ENCODE data around the gene DCLK1.

DCLK1 gene

GRCh38 chr13:35729926-35730627 lies 401.1 kb downstream of the DCLK1 start:
- H3K27me3 ChIP-seq (ENCODE audit: insufficient read depth, poor library complexity, severe bottlenecking): no peaks in the 10 kb centered on the region
- no peak overlapping the region for H3K4me3 ChIP-seq (replicated peaks; ENCODE audit: insufficient read depth, low read length)
- DNase-seq (ENCODE audit: low read depth in 1 of 2, low spot score in 1 of 2): no peak
- TF ChIP-seq, protein P1, sequence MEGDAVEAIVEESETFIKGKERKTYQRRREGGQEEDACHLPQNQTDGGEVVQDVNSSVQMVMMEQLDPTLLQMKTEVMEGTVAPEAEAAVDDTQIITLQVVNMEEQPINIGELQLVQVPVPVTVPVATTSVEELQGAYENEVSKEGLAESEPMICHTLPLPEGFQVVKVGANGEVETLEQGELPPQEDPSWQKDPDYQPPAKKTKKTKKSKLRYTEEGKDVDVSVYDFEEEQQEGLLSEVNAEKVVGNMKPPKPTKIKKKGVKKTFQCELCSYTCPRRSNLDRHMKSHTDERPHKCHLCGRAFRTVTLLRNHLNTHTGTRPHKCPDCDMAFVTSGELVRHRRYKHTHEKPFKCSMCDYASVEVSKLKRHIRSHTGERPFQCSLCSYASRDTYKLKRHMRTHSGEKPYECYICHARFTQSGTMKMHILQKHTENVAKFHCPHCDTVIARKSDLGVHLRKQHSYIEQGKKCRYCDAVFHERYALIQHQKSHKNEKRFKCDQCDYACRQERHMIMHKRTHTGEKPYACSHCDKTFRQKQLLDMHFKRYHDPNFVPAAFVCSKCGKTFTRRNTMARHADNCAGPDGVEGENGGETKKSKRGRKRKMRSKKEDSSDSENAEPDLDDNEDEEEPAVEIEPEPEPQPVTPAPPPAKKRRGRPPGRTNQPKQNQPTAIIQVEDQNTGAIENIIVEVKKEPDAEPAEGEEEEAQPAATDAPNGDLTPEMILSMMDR (IDR thresholded peaks at IDR 0.05; ENCODE audit: insufficient read depth, low read length): no peak
- TF ChIP-seq GABPA (IDR thresholded peaks at IDR 0.05; ENCODE audit: low read depth): no peak
- no peak for TF ChIP-seq POLR2AphosphoS5 (IDR thresholded peaks at IDR 0.05; ENCODE audit: low read depth)
- TF ChIP-seq, protein P2, sequence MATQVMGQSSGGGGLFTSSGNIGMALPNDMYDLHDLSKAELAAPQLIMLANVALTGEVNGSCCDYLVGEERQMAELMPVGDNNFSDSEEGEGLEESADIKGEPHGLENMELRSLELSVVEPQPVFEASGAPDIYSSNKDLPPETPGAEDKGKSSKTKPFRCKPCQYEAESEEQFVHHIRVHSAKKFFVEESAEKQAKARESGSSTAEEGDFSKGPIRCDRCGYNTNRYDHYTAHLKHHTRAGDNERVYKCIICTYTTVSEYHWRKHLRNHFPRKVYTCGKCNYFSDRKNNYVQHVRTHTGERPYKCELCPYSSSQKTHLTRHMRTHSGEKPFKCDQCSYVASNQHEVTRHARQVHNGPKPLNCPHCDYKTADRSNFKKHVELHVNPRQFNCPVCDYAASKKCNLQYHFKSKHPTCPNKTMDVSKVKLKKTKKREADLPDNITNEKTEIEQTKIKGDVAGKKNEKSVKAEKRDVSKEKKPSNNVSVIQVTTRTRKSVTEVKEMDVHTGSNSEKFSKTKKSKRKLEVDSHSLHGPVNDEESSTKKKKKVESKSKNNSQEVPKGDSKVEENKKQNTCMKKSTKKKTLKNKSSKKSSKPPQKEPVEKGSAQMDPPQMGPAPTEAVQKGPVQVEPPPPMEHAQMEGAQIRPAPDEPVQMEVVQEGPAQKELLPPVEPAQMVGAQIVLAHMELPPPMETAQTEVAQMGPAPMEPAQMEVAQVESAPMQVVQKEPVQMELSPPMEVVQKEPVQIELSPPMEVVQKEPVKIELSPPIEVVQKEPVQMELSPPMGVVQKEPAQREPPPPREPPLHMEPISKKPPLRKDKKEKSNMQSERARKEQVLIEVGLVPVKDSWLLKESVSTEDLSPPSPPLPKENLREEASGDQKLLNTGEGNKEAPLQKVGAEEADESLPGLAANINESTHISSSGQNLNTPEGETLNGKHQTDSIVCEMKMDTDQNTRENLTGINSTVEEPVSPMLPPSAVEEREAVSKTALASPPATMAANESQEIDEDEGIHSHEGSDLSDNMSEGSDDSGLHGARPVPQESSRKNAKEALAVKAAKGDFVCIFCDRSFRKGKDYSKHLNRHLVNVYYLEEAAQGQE (IDR thresholded peaks at IDR 0.05; ENCODE audit: insufficient replicate concordance, low read depth): no peak
- TF ChIP-seq SPI1 (IDR thresholded peaks at IDR 0.05; ENCODE audit: borderline replicate concordance, low read depth): no peak
- H3K27ac ChIP-seq (replicated peaks): no peak overlapping the region

- TF ChIP-seq, protein P2 (IDR thresholded peaks at IDR 0.05; ENCODE audit: insufficient replicate concordance, low read depth): no peak
- no peak for TF ChIP-seq SPI1 (IDR thresholded peaks at IDR 0.05; ENCODE audit: borderline replicate concordance, low read depth)
- no peak for TF ChIP-seq POLR2AphosphoS5 (IDR thresholded peaks at IDR 0.05; ENCODE audit: low read depth)
- no peak for TF ChIP-seq GABPA (IDR thresholded peaks at IDR 0.05; ENCODE audit: low read depth)
- TF ChIP-seq, protein P1 (IDR thresholded peaks at IDR 0.05; ENCODE audit: insufficient read depth, low read length): no peak
- H3K4me3 ChIP-seq (replicated peaks; ENCODE audit: insufficient read depth, low read length): no peak overlapping the region
- H3K27me3 ChIP-seq (ENCODE audit: insufficient read depth, poor library complexity, severe bottlenecking): peaks cover 6% of the 10 kb centered on the region
- H3K27ac ChIP-seq (replicated peaks): no peak overlapping the region
- no peak for DNase-seq (ENCODE audit: low read depth in 1 of 2, low spot score in 1 of 2)
These were observed 403.3 kb downstream of the DCLK1 start for GRCh38 chr13:35727881-35728280.

GRCh38 chr13:35724446-35724845 lies 406.7 kb downstream of the DCLK1 start:
- H3K27me3 ChIP-seq (ENCODE audit: insufficient read depth, poor library complexity, severe bottlenecking): peaks cover 8% of the 10 kb centered on the region
- H3K27ac ChIP-seq (replicated peaks): no peak overlapping the region
- H3K4me3 ChIP-seq (replicated peaks; ENCODE audit: insufficient read depth, low read length): no peak overlapping the region
- TF ChIP-seq SPI1 (IDR thresholded peaks at IDR 0.05; ENCODE audit: borderline replicate concordance, low read depth) (no peak), POLR2AphosphoS5 (IDR thresholded peaks at IDR 0.05; ENCODE audit: low read depth) (no peak), GABPA (IDR thresholded peaks at IDR 0.05; ENCODE audit: low read depth) (no peak)
- TF ChIP-seq, protein P1 (IDR thresholded peaks at IDR 0.05; ENCODE audit: insufficient read depth, low read length): no peak
- TF ChIP-seq, protein P2 (IDR thresholded peaks at IDR 0.05; ENCODE audit: insufficient replicate concordance, low read depth): no peak
- no peak for DNase-seq (ENCODE audit: low read depth in 1 of 2, low spot score in 1 of 2)
